A673 (cell line): Measurements from ENCODE around the gene HAS3. TPM values are rescaled to one million over a fixed set of nuclear protein-coding genes. Genes with fewer than 3 reads are reported as not detected.
"Not testable (repeated sequence)": the region's sequence is repeated elsewhere in the genome, so short reads cannot be mapped to it uniquely, and the experiment has no call there.

ENCODE experiments used
- BruUV-seq: library from RNA; stranded (reverse); fragments of 400-500 nt; replicated peaks from 2 replicates; lab custom pipeline; 2021; lab: Mats Ljungman, UMichigan
- CTCF ChIA-PET: fragments of 300-600 bp; sonication (Branson Sonifier 250); formaldehyde crosslinking; loops from one replicate; lab custom pipeline; 2022; ENCODE audit warnings: antibody characterized with exemption; lab: Charles Lee
- POLR2A ChIA-PET: fragments of 300-600 bp; sonication (Branson Sonifier 250); formaldehyde crosslinking; loops from one replicate; lab custom pipeline; 2022; ENCODE audit warnings: antibody characterized with exemption; ENCODE audit not compliant: low non-redundant PET; lab: Charles Lee
- DNase-seq: peaks from one replicate; pipeline ENCODE4 v3.0.0-alpha.2; 2015; ENCODE audit warnings: low spot score
- H3K27ac ChIP-seq: fragments of 200-600 bp; sonication (generic); 2 replicates; pipeline ENCODE4 v1.5.1; 2016; ENCODE audit warnings: mixed run types, low read depth, mild to moderate bottlenecking, mixed read lengths, antibody characterized with exemption, low read length; ENCODE audit not compliant: poor library complexity, severe bottlenecking
- H3K27me3 ChIP-seq: fragments of 200-600 bp; sonication (generic); replicated peaks from 2 replicates; pipeline ENCODE4 v1.6.1; 2017; ENCODE audit warnings: mixed run types, low read depth, mild to moderate bottlenecking, mixed read lengths, antibody characterized with exemption, low read length; ENCODE audit not compliant: insufficient read depth, poor library complexity
- H3K36me3 ChIP-seq: fragments of 200-600 bp; sonication (generic); 2 replicates; pipeline ENCODE4 v1.6.1; 2016; ENCODE audit warnings: mixed run types, mild to moderate bottlenecking, mixed read lengths, antibody characterized with exemption, low read length; ENCODE audit not compliant: insufficient read depth, poor library complexity, severe bottlenecking
- H3K4me1 ChIP-seq: fragments of 200-600 bp; sonication (generic); 2 replicates; pipeline ENCODE4 v1.6.1; 2017; ENCODE audit warnings: mixed run types, mild to moderate bottlenecking, mixed read lengths, antibody characterized with exemption, low read length; ENCODE audit not compliant: insufficient read depth, poor library complexity, severe bottlenecking
- H3K4me3 ChIP-seq: fragments of 200-600 bp; sonication (generic); 2 replicates; pipeline ENCODE4 v1.5.1; 2016; ENCODE audit warnings: low read depth, mixed run types, mild to moderate bottlenecking, mixed read lengths, low read length; ENCODE audit not compliant: poor library complexity, severe bottlenecking
- H3K9me3 ChIP-seq: fragments of 200-600 bp; sonication (generic); 2 replicates; pipeline ENCODE4 v1.6.1; 2016; ENCODE audit warnings: mixed run types, low read depth, mild to moderate bottlenecking, mixed read lengths, antibody characterized with exemption, low read length; ENCODE audit not compliant: poor library complexity, severe bottlenecking
- CTCF ChIP-seq: fragments of 300-800, 200-600 bp; sonication (generic); conservative IDR thresholded peaks from 2 replicates; pipeline ENCODE4 v1.5.1; 2017; ENCODE audit warnings: low read depth, mild to moderate bottlenecking, antibody characterized with exemption, low read length, moderate library complexity, mixed read lengths
- EZH2 ChIP-seq: fragments of 200-600 bp; sonication (generic); IDR thresholded peaks from 2 replicates; pipeline ENCODE4 v1.6.1; 2017; ENCODE audit warnings: borderline replicate concordance, low read depth, mild to moderate bottlenecking, mixed read lengths, antibody characterized with exemption, low read length; ENCODE audit not compliant: poor library complexity, severe bottlenecking
- intact Hi-C: fragments of 100-400 bp; cut with micrococcal nuclease; formaldehyde crosslinking; loops from one replicate; pipeline ENCODE4 v1.10.0; 2022; ENCODE audit not compliant: unreplicated experiment
- total RNA-seq: library from RNA; stranded (reverse); gene quantifications from 2 replicates; pipeline ENCODE4 v1.2.3, GENCODE V29; 2021

The HAS3 gene
- total RNA-seq, 1 experiment from 2014 or later = 0.49 TPM

DNA sequence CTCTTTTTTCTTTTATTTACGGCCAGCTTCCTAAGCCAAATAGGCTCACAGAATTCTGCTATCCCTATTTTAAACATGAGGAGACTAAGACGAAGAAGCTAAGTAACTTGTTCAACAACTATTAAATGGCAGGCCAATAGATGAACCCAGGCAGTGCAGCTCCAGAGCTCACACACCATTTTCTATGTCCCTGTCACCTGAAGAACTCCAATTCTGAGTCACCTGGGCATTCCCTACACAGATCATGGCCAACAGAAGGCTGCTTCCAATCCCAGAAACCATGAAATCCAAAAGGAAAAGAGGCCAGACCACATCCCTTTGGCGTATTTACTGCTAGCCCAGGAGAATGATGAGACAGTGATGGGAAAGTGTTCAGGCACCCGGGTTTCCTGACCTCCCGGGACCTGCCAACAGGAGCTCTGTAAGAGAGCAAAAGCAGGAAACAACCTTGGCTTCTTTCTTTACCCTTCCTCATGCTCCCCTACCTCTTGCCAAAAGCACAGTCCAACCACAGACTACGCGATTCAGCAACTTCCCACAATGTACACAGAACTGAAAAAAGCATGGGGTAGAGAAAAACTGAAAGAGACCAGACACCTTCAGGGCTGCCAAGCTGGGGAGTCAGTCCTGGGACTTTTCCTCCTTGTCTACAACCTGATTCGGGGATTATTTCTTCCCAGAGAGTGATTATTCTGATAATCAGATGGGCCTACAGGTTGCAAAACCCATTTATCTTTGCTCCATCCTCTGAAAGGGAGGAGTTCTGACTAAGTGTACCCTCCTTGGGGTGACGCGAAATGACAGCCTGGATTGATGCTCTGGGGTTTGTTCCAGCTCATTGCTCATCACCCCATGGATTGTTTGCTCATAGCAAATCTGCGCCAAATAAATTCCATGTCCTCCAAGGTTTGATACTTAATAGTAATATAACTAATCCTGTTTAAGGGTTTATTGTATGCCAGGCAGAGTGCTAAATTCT is 47.8 kb upstream of the HAS3 start:
- intact Hi-C loops = no loop called here
- ChIA-PET CTCF (no interaction called here), POLR2A (no interaction called here)
- no TSS peak for BruUV-seq
- Histone ChIP-seq H3K9me3 (no peaks in the 10 kb centered on the region), H3K4me3 (no peak overlapping the region), H3K4me1 (peaks cover 9% of the 10 kb centered on the region), H3K27me3 (no peaks in the 10 kb centered on the region), H3K36me3 (no peaks in the 10 kb centered on the region), H3K27ac (no peak overlapping the region)
- TF ChIP-seq EZH2 (no peak), CTCF (no peak)
- DNase-seq = peak; percentile 45

- H3K27ac ChIP-seq, H3K36me3 ChIP-seq, H3K27me3 ChIP-seq, BruUV-seq, POLR2A ChIA-PET, intact Hi-C loops, DNase-seq, CTCF ChIA-PET, H3K9me3 ChIP-seq, H3K4me3 ChIP-seq: not testable (repeated sequence)
- peaks cover 23% of the 10 kb centered on the region for H3K4me1 ChIP-seq
Observed at GRCh38 chr16:69063491-69063890, 42.0 kb upstream of the HAS3 start.

- peak overlapping the region; percentile 62 for H3K27ac ChIP-seq
- H3K4me1 ChIP-seq = peaks cover 23% of the 10 kb centered on the region
- intact Hi-C loops = no loop called here
- no peaks in the 10 kb centered on the region for H3K36me3 ChIP-seq
- no peak overlapping the region for H3K4me3 ChIP-seq
- ChIA-PET CTCF (no interaction called here), POLR2A (no interaction called here)
- BruUV-seq = no TSS peak
- H3K9me3 ChIP-seq = no peaks in the 10 kb centered on the region
- TF ChIP-seq CTCF = no peak
- no peak for TF ChIP-seq EZH2
- H3K27me3 ChIP-seq = no peaks in the 10 kb centered on the region
- no peak for DNase-seq
Observed at GRCh38 chr16:69064124-69064763, 41.2 kb upstream of the HAS3 start.
